Breast epithelium (tissue), 4 donors: ENCODE results near the gene C11orf98. TPM values are rescaled to one million over a fixed set of nuclear protein-coding genes. Genes with fewer than 3 reads are reported as not detected.
"Not testable (repeated sequence)": the region's sequence is repeated elsewhere in the genome, so short reads cannot be mapped to it uniquely, and the experiment has no call there.

Experiments
- DNase-seq, 2 donors: peaks; one replicate each; pipeline ENCODE4 v3.0.0-alpha.2; 2019; ENCODE audit warnings: low spot score in 2 of 2
- H3K27ac ChIP-seq, 2 donors: fragments of 200-600 bp; sonication (generic) in 1 of 2; one replicate each; pipeline ENCODE4 v1.5.1; 2016 to 2019; ENCODE audit warnings: mild to moderate bottlenecking in 1 of 2
- H3K27me3 ChIP-seq, 2 donors: fragments of 200-600 bp; sonication (generic) in 1 of 2; one replicate each; pipeline versions ENCODE4 v1.5.1 to v1.6.0; 2017 to 2019; ENCODE audit warnings: control low read depth in 1 of 2, mild to moderate bottlenecking in 1 of 2
- H3K36me3 ChIP-seq: fragments of 200-600 bp; one replicate; pipeline ENCODE4 v1.5.1; 2019
- H3K4me1 ChIP-seq, 2 donors: fragments of 200-600 bp; sonication (generic); one replicate each; pipeline ENCODE4 v1.5.1; 2016 to 2019; ENCODE audit warnings: control low read depth in 1 of 2
- H3K4me3 ChIP-seq, 3 donors: fragments of 200-600 bp; sonication (generic); 1 replicate in 2 of 3; 2 replicates in 1 of 3; pipeline ENCODE4 v1.5.1; 2016 to 2019; ENCODE audit warnings: mild to moderate bottlenecking in 3 of 3, moderate library complexity in 2 of 3
- H3K9me3 ChIP-seq, 2 donors: fragments of 200-600 bp; sonication (generic) in 1 of 2; one replicate each; pipeline ENCODE4 v1.5.1; 2016 to 2019; ENCODE audit warnings: control low read depth in 1 of 2
- POLR2A ChIP-seq: fragments of 450-650 bp; IDR thresholded peaks from one replicate; pipeline ENCODE4 v1.6.1; 2016; ENCODE audit warnings: antibody characterized with exemption, mild to moderate bottlenecking, moderate library complexity
- POLR2AphosphoS5 ChIP-seq, 3 donors: sonication (generic); formaldehyde crosslinking; IDR thresholded peaks; one replicate each; pipeline ENCODE4 v1.6.1; 2017; ENCODE audit warnings: antibody characterized with exemption in 3 of 3
- intact Hi-C: fragments of 100-400 bp; cut with DNase I; formaldehyde crosslinking; loops from one replicate; pipeline ENCODE4 v1.15.1; 2023; ENCODE audit warnings: low total_unique reads
- total RNA-seq, 3 donors: library from RNA; depleted of rRNA; stranded (reverse); fragments of >200 nt; gene quantifications; one replicate each; pipeline ENCODE4 v1.1.0, GENCODE V29; 2016
- TF ChIP-seq, protein P1 (sequence below), 3 donors: fragments of 450-650 bp; IDR thresholded peaks; one replicate each; pipeline ENCODE4 v1.5.1; 2016 to 2017; ENCODE audit warnings: antibody characterized with exemption in 3 of 3, mild to moderate bottlenecking in 3 of 3, moderate library complexity in 3 of 3

C11orf98 gene
- total RNA-seq, 3 donors from 2014 or later: 22.9 to 42.9 (median 25.2) TPM

GRCh38 chr11:62656796-62657429, 8.1 kb downstream of the C11orf98 start:
- Histone ChIP-seq H3K27me3 (no peaks in the 10 kb centered on the region), H3K4me3 (no peak overlapping the region), H3K27ac (no peak overlapping the region), H3K9me3 (no peaks in the 10 kb centered on the region), H3K36me3 (no peaks in the 10 kb centered on the region), H3K4me1 (peaks cover 0 to 1% of the 10 kb centered on the region in 2 donors)
- intact Hi-C loops: no loop called here
- DNase-seq: no peak
- TF ChIP-seq POLR2AphosphoS5 (IDR thresholded peaks at IDR 0.05) (no peak), POLR2A (no peak)
- TF ChIP-seq, protein P1, sequence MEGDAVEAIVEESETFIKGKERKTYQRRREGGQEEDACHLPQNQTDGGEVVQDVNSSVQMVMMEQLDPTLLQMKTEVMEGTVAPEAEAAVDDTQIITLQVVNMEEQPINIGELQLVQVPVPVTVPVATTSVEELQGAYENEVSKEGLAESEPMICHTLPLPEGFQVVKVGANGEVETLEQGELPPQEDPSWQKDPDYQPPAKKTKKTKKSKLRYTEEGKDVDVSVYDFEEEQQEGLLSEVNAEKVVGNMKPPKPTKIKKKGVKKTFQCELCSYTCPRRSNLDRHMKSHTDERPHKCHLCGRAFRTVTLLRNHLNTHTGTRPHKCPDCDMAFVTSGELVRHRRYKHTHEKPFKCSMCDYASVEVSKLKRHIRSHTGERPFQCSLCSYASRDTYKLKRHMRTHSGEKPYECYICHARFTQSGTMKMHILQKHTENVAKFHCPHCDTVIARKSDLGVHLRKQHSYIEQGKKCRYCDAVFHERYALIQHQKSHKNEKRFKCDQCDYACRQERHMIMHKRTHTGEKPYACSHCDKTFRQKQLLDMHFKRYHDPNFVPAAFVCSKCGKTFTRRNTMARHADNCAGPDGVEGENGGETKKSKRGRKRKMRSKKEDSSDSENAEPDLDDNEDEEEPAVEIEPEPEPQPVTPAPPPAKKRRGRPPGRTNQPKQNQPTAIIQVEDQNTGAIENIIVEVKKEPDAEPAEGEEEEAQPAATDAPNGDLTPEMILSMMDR (IDR thresholded peaks at IDR 0.05): no peak

GRCh38 chr11:62654297-62654696, 10.7 kb downstream of the C11orf98 start:
- H3K36me3 ChIP-seq: no peaks in the 10 kb centered on the region
- TF ChIP-seq POLR2A (no peak), POLR2AphosphoS5 (IDR thresholded peaks at IDR 0.05) (no peak)
- TF ChIP-seq, protein P1 (IDR thresholded peaks at IDR 0.05): no peak
- peaks cover 0 to 7% of the 10 kb centered on the region in 2 donors for H3K4me1 ChIP-seq
- DNase-seq: no peak
- H3K4me3 ChIP-seq: no peak overlapping the region
- intact Hi-C loops: no loop called here
- H3K27ac ChIP-seq: no peak overlapping the region
- no peaks in the 10 kb centered on the region for H3K9me3 ChIP-seq
- H3K27me3 ChIP-seq: no peaks in the 10 kb centered on the region

DNA sequence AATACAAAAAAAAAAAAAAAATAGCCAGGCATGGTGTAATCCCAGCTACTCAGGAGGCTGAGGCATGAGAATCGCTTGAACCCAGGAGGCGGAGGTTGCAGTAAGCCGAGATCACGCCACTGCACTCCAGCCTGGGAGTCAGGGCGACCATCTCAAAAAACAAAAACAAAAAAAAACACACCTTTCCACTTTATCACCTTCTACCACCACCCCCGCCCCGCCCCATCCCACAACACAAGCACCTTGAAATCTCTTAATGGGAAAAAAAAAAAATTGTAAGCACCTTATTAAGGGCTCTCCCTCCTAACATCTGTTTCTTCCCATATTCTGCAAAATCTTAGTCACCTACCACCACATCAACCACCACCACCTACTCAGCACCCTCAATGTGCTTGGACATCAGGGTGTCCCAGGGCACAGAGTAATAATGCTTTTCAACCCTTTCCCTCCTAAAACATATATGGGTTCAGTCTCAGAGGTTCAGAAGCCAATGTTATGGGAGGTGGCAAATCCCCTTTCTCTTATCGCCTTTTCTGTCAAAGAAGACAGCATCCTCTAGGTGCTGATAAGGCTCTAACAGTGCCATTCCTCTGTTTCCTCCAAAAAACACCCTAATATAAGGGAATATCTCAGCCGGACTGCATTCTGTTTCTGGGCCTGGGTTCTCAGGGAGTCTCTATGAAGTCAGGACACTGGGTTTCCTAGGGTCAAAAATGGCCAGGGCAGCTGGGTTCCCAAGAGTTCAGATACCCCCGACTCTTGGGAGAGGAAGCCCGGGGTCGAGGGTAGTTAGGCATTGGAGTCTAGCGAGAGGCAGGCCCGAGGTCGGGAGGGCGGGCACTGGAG, 12.6 kb downstream of the C11orf98 start:
- Histone ChIP-seq H3K9me3 (no peaks in the 10 kb centered on the region), H3K27me3 (no peaks in the 10 kb centered on the region), H3K4me1 (peaks cover 0 to 7% of the 10 kb centered on the region in 2 donors), H3K27ac (peak overlapping the region; percentile 91 to 92), H3K36me3 (no peaks in the 10 kb centered on the region), H3K4me3 (peak overlapping the region; percentile 81 to 95 (median 94))
- no peak for DNase-seq
- TF ChIP-seq, protein P1 (IDR thresholded peaks at IDR 0.05): no peak
- TF ChIP-seq POLR2AphosphoS5 (IDR thresholded peaks at IDR 0.05) (no peak), POLR2A (no peak)
- intact Hi-C loops: no loop called here

DNA sequence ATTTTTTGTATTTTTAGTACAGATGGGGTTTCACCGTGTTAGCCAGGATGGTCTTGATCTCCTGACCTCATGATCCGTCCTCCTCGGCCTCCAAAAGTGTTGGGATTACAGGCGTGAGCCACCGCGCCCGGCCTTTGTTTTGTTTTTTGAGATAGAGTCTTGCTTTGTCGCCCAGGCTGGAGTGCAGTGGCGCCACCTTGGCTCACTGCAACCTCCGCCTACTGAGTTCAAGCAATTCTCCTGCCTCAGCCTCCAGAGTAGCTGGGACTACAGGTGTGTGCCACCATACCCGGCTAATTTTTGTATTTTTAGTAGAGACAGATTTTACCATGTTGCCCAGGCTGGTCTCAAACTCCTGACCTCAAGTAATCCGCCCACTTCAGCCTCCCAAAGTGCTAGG, 14.7 kb downstream of the C11orf98 start:
- DNase-seq, H3K36me3 ChIP-seq, H3K27ac ChIP-seq, H3K27me3 ChIP-seq, intact Hi-C loops, H3K9me3 ChIP-seq, H3K4me3 ChIP-seq: not testable (repeated sequence)
- peaks cover 5 to 17% of the 10 kb centered on the region in 2 donors for H3K4me1 ChIP-seq

GRCh38 chr11:62649486-62649885, 15.5 kb downstream of the C11orf98 start:
- H3K4me3 ChIP-seq: no peak overlapping the region
- peaks cover 5 to 17% of the 10 kb centered on the region in 2 donors for H3K4me1 ChIP-seq
- intact Hi-C loops: no loop called here

More at GRCh38 chr11:62649486-62649885, 15.5 kb downstream of the C11orf98 start:
- Histone ChIP-seq H3K9me3 (no peaks in the 10 kb centered on the region), H3K27me3 (no peaks in the 10 kb centered on the region), H3K36me3 (no peaks in the 10 kb centered on the region), H3K27ac (no peak overlapping the region)
- TF ChIP-seq, protein P1 (IDR thresholded peaks at IDR 0.05): no peak
- no peak for TF ChIP-seq POLR2A
- TF ChIP-seq POLR2AphosphoS5 (IDR thresholded peaks at IDR 0.05): no peak
- DNase-seq: no peak
